SK-N-SH (cell line): ENCODE data around the gene ASAH2. TPM values are rescaled to one million over a fixed set of nuclear protein-coding genes. Genes with fewer than 3 reads are reported as not detected.

ENCODE experiments used
- CTCF ChIA-PET: fragments of 300-600, 350-600 bp; formaldehyde crosslinking; extraction: SDS; loops from one replicate; lab custom pipeline; 2021; lab: Yijun Ruan, JAX
- POLR2A ChIA-PET: fragments of 350-600 bp; sonication (Branson Sonifier 250); formaldehyde crosslinking; extraction: SDS; loops from one replicate; lab custom pipeline; 2020; ENCODE audit warnings: antibody characterized with exemption, inconsistent platforms; lab: Yijun Ruan, JAX
- DNase-seq: peaks from one replicate; pipeline ENCODE4 v3.0.0; 2012
- H2AFZ ChIP-seq: fragments of 200-600 bp; sonication (generic); 2 replicates; pipeline ENCODE4 v1.8.1; 2016; ENCODE audit warnings: antibody characterized with exemption, mild to moderate bottlenecking, low read depth
- H3F3A ChIP-seq: fragments of 200-600 bp; sonication (generic); replicated peaks from 2 replicates; pipeline ENCODE3; 2016; ENCODE audit warnings: antibody characterized with exemption, mild to moderate bottlenecking; ENCODE audit not compliant: insufficient read depth
- H3K27ac ChIP-seq, 2 experiments: fragments of 200-500 bp in 1 of 2; fragments of 200-600 bp in 1 of 2; sonication (Bioruptor generic) in 1 of 2; sonication (generic), shearing (Covaris generic) in 1 of 2; 2 replicates each; pipeline versions ENCODE4 v1.5.1 to v1.6.1; 2014 to 2016; ENCODE audit warnings: low read depth in 2 of 2, inconsistent platforms in 1 of 2, low read length in 1 of 2, mild to moderate bottlenecking in 1 of 2, mixed read lengths in 1 of 2
- H3K27me3 ChIP-seq: fragments of 200-600 bp; sonication (generic), shearing (Covaris generic); 2 replicates; pipeline ENCODE4 v1.6.1; 2016; ENCODE audit warnings: mixed run types; ENCODE audit not compliant: insufficient read depth
- H3K36me3 ChIP-seq, 2 experiments: fragments of 200-500 bp in 1 of 2; fragments of 200-600 bp in 1 of 2; sonication (Bioruptor generic) in 1 of 2; sonication (generic) in 1 of 2; replicated peaks in 1 of 2; 2 replicates each; pipeline versions ENCODE3 to v1.5.1; 2014 to 2016; ENCODE audit warnings: low read length in 1 of 2, mild to moderate bottlenecking in 1 of 2; ENCODE audit not compliant: insufficient read depth in 2 of 2, control insufficient read depth in 1 of 2
- H3K4me1 ChIP-seq, 2 experiments: fragments of 200-500 bp in 1 of 2; fragments of 200-600 bp in 1 of 2; sonication (Bioruptor generic) in 1 of 2; sonication (generic), shearing (Covaris generic) in 1 of 2; 2 replicates each; pipeline versions ENCODE4 v1.5.1 to v1.6.1; 2014 to 2016; ENCODE audit warnings: low read depth in 1 of 2, low read length in 1 of 2, mixed run types in 1 of 2; ENCODE audit not compliant: insufficient read depth in 2 of 2, control insufficient read depth in 1 of 2
- H3K4me2 ChIP-seq: fragments of 200-600 bp; sonication (generic), shearing (Covaris generic); 2 replicates; pipeline ENCODE4 v1.6.1; 2017; ENCODE audit warnings: mixed run types
- H3K4me3 ChIP-seq, 2 experiments: fragments of 200-500 bp in 1 of 2; fragments of 200-600 bp in 1 of 2; sonication (Bioruptor generic) in 1 of 2; sonication (generic), shearing (Covaris generic) in 1 of 2; 2 replicates each; pipeline versions ENCODE4 v1.5.1 to v1.8.1; 2014 to 2016; ENCODE audit warnings: low read depth in 2 of 2, inconsistent platforms in 1 of 2, low read length in 1 of 2, mild to moderate bottlenecking in 1 of 2, mixed read lengths in 1 of 2, moderate library complexity in 1 of 2
- H3K79me2 ChIP-seq: fragments of 200-600 bp; sonication (generic); 2 replicates; pipeline ENCODE4 v1.8.1; 2017; ENCODE audit warnings: mild to moderate bottlenecking; ENCODE audit not compliant: insufficient read depth
- H3K9ac ChIP-seq: fragments of 200-600 bp; sonication (generic); 2 replicates; pipeline ENCODE4 v1.6.1; 2017; ENCODE audit warnings: mixed run types
- H3K9me2 ChIP-seq: fragments of 200-600 bp; sonication (generic); 2 replicates; pipeline ENCODE4 v1.6.1; 2017; ENCODE audit warnings: mixed run types
- H3K9me3 ChIP-seq: fragments of 200-600 bp; sonication (generic); 2 replicates; pipeline ENCODE4 v1.6.1; 2017; ENCODE audit warnings: mixed run types, mild to moderate bottlenecking, moderate library complexity
- H4K20me1 ChIP-seq: fragments of 200-600 bp; sonication (generic); 2 replicates; pipeline ENCODE4 v1.6.1; 2017; ENCODE audit warnings: mild to moderate bottlenecking, mixed run types; ENCODE audit not compliant: insufficient read depth
- ELF1 ChIP-seq: IDR thresholded peaks from 2 replicates; pipeline ENCODE4 v1.4.0; 2012
- FOXM1 ChIP-seq: IDR thresholded peaks from 2 replicates; pipeline ENCODE4 v1.4.0; 2012; ENCODE audit warnings: low read depth, mild to moderate bottlenecking
- GATA2 ChIP-seq: sonication (generic); formaldehyde crosslinking; IDR thresholded peaks from 2 replicates; pipeline ENCODE4 v1.5.0; 2020; ENCODE audit warnings: mild to moderate bottlenecking, missing genetic modification reagents
- IRF3 ChIP-seq: fragments of 150-350 bp; IDR thresholded peaks from 2 replicates; pipeline ENCODE4 v1.6.1; 2016; ENCODE audit warnings: mild to moderate bottlenecking, low read depth, low read length
- JUND ChIP-seq: IDR thresholded peaks from 2 replicates; pipeline ENCODE4 v1.4.0; 2012
- MAX ChIP-seq: IDR thresholded peaks from 2 replicates; pipeline ENCODE4 v1.4.0; 2012; ENCODE audit warnings: low read depth
- MEF2A ChIP-seq: IDR thresholded peaks from 2 replicates; pipeline ENCODE4 v1.4.0; 2012; ENCODE audit warnings: low read depth, borderline replicate concordance
- MXI1 ChIP-seq: IDR thresholded peaks from 2 replicates; pipeline ENCODE4 v1.6.1; 2012; ENCODE audit warnings: mild to moderate bottlenecking, low read depth, low read length, improper control_type of control experiment
- NRF1 ChIP-seq: IDR thresholded peaks from 2 replicates; pipeline ENCODE4 v1.6.1; 2012; ENCODE audit warnings: low read depth, mild to moderate bottlenecking, low read length
- RCOR1 ChIP-seq: fragments of 150-350 bp; IDR thresholded peaks from 2 replicates; pipeline ENCODE4 v1.6.1; 2017; ENCODE audit warnings: antibody characterized with exemption, low read length
- REST ChIP-seq: IDR thresholded peaks from 2 replicates; pipeline ENCODE4 v1.6.1; 2012; ENCODE audit warnings: mild to moderate bottlenecking, low read depth, low read length, moderate library complexity
- TEAD4 ChIP-seq: IDR thresholded peaks from 2 replicates; pipeline ENCODE4 v1.4.0; 2012; ENCODE audit warnings: mild to moderate bottlenecking, borderline replicate concordance; ENCODE audit not compliant: insufficient read depth
- YY1 ChIP-seq: IDR thresholded peaks from 2 replicates; pipeline ENCODE4 v1.4.0; 2012; ENCODE audit warnings: low read depth, mild to moderate bottlenecking
- ZBTB33 ChIP-seq: IDR thresholded peaks from 2 replicates; pipeline ENCODE4 v1.4.0; 2012; ENCODE audit warnings: low read depth, borderline replicate concordance
- WGBS: methylation state at CpG from one replicate; pipeline ENCODE4 v1.1.6; 2017; ENCODE audit warnings: low lambda C conversion rate; 5-methylcytosine and 5-hydroxymethylcytosine counted together
- polyA plus RNA-seq, 3 experiments: library from polyadenylated mRNA; depleted of rRNA; stranded (reverse); fragments of >200 nt; gene quantifications; 2 replicates each; pipeline ENCODE4 v1.2.3, GENCODE V29; 2012

ASAH2 gene
- polyA plus RNA-seq, 1 of the 3 experiments (the other 2 are of a cell fraction), result 1.8 TPM

- no peak for TF ChIP-seq REST
Observed at GRCh38 chr10:50280049-50280841, 28.9 kb upstream of the ASAH2 start (continued).

- H3F3A ChIP-seq, result no peaks in the 10 kb centered on the region
- no peaks in the 10 kb centered on the region for H3K4me1 ChIP-seq
- no peaks in the 10 kb centered on the region for H4K20me1 ChIP-seq
- no peaks in the 10 kb centered on the region for H3K27me3 ChIP-seq
- H3K79me2 ChIP-seq, result no peaks in the 10 kb centered on the region
- POLR2A ChIA-PET, result no interaction called here
- DNase-seq, result no peak
- CTCF ChIA-PET, result no interaction called here
- H3K4me2 ChIP-seq, result no peak overlapping the region
- H3K36me3 ChIP-seq, result no peaks in the 10 kb centered on the region
- WGBS, result 29% methylated on average over 5 of the region's 5 CpGs
- no peaks in the 10 kb centered on the region for H3K9me3 ChIP-seq
- no peak overlapping the region for H3K27ac ChIP-seq
- H3K9me2 ChIP-seq, result no peaks in the 10 kb centered on the region
- TF ChIP-seq TEAD4, result no peak
- TF ChIP-seq GATA2 (CRISPR knock-in tag), result no peak
- TF ChIP-seq RCOR1, result no peak
- TF ChIP-seq JUND, result no peak
- TF ChIP-seq ZBTB33, result no peak
- no peak for TF ChIP-seq ELF1
- no peak for TF ChIP-seq IRF3
- no peak for TF ChIP-seq NRF1
- no peak for TF ChIP-seq FOXM1
- TF ChIP-seq YY1, result no peak
- TF ChIP-seq REST, result no peak
- TF ChIP-seq MAX, result no peak
- TF ChIP-seq MXI1, result no peak
- TF ChIP-seq MEF2A, result no peak
- no peak overlapping the region for H2AFZ ChIP-seq
- H3K9ac ChIP-seq, result no peak overlapping the region
- no peak overlapping the region for H3K4me3 ChIP-seq
Observed at GRCh38 chr10:50279489-50279888, 28.2 kb upstream of the ASAH2 start.
